Panc1 (cell line): ENCODE results near the gene MEI4. TPM values are rescaled to one million over a fixed set of nuclear protein-coding genes. Genes with fewer than 3 reads are reported as not detected.

Experiments
- ATAC-seq: fragments of 200-7000 bp; cut with Tn5 transposase; 2 replicates; pipeline ENCODE4 v1.9.1; 2020; ENCODE audit warnings: mild to moderate bottlenecking, moderate library complexity
- BruUV-seq: library from RNA; stranded (reverse); fragments of 400-500 nt; replicated peaks from 2 replicates; lab custom pipeline; 2021; lab: Mats Ljungman, UMichigan
- CTCF ChIA-PET: fragments of 300-600 bp; sonication (Branson Sonifier 250); formaldehyde crosslinking; loops from one replicate; lab custom pipeline; 2022; ENCODE audit warnings: antibody characterized with exemption; lab: Charles Lee
- POLR2A ChIA-PET: fragments of 300-600 bp; sonication (Branson Sonifier 250); formaldehyde crosslinking; loops from one replicate; lab custom pipeline; 2022; ENCODE audit warnings: antibody characterized with exemption; lab: Charles Lee
- DNase-seq: peaks from one replicate; pipeline ENCODE4 v3.0.0-alpha.2; 2010; ENCODE audit warnings: low read depth, low spot score
- H3K27ac ChIP-seq: 2 replicates; pipeline ENCODE4 v1.5.1; 2011; ENCODE audit warnings: mild to moderate bottlenecking, low read length, inconsistent platforms
- H3K27me3 ChIP-seq: fragments of 200-500 bp; sonication (Bioruptor generic); 2 replicates; pipeline ENCODE4 v1.6.0; 2014; ENCODE audit warnings: low read length, inconsistent platforms; ENCODE audit not compliant: control insufficient read depth, insufficient read depth
- H3K36me3 ChIP-seq: fragments of 200-500 bp; sonication (Bioruptor generic); 2 replicates; pipeline ENCODE4 v1.5.1; 2014; ENCODE audit warnings: inconsistent platforms, mild to moderate bottlenecking, low read length, moderate library complexity; ENCODE audit not compliant: control insufficient read depth, insufficient read depth
- H3K4me1 ChIP-seq: 2 replicates; pipeline ENCODE4 v1.5.1; 2011; ENCODE audit warnings: inconsistent platforms, mild to moderate bottlenecking, low read length, moderate library complexity; ENCODE audit not compliant: control insufficient read depth, insufficient read depth
- H3K4me3 ChIP-seq, 2 experiments: 2 replicates each; pipeline ENCODE4 v1.5.1; 2011 to 2012; ENCODE audit warnings: low read depth in 2 of 2, low read length in 2 of 2, mild to moderate bottlenecking in 2 of 2, inconsistent platforms in 1 of 2, moderate library complexity in 1 of 2
- H3K9me3 ChIP-seq: fragments of 200-500 bp; sonication (Bioruptor generic); 2 replicates; pipeline ENCODE4 v1.5.1; 2014; ENCODE audit warnings: low read depth, mild to moderate bottlenecking, inconsistent platforms, low read length, moderate library complexity; ENCODE audit not compliant: control insufficient read depth, insufficient read depth
- POLR2AphosphoS5 ChIP-seq: IDR thresholded peaks from 2 replicates; pipeline ENCODE4 v1.6.1; 2012; ENCODE audit warnings: mild to moderate bottlenecking, low read depth, low read length, moderate library complexity
- REST ChIP-seq, 2 experiments: IDR thresholded peaks; 2 replicates each; pipeline ENCODE4 v1.6.1; 2011 to 2012; ENCODE audit warnings: low read depth in 2 of 2, control low read depth in 1 of 2, low read length in 1 of 2, mild to moderate bottlenecking in 1 of 2, moderate library complexity in 1 of 2; ENCODE audit not compliant: insufficient read depth in 1 of 2
- in situ Hi-C: cut with HindIII; loops from 2 replicates; pipeline ENCODE4 v1.10.0; 2016; ENCODE audit warnings: low sequenced_read_pairs, low pct_unique_long_range_greater_than_20kb
- intact Hi-C: fragments of 100-400 bp; cut with micrococcal nuclease; formaldehyde crosslinking; loops from one replicate; pipeline ENCODE4 v1.10.0; 2022; ENCODE audit not compliant: unreplicated experiment
- total RNA-seq: library from RNA; stranded (reverse); gene quantifications from one replicate; pipeline ENCODE4 v1.2.1, GENCODE V29; 2021; ENCODE audit not compliant: unreplicated experiment
- TF ChIP-seq, protein P1 (sequence below): fragments of 450-650 bp; IDR thresholded peaks from 2 replicates; pipeline ENCODE4 v1.5.1; 2017; ENCODE audit warnings: mild to moderate bottlenecking

MEI4 gene
- total RNA-seq, 1 experiment from 2014 or later: 0.05 TPM

GRCh38 chr6:77962070-77962469 lies 309.2 kb downstream of the MEI4 start:
- ChIA-PET POLR2A (no interaction called here), CTCF (no interaction called here)
- no peaks in the 10 kb centered on the region for H3K36me3 ChIP-seq
- H3K4me1 ChIP-seq: no peaks in the 10 kb centered on the region
- intact Hi-C loops: no loop called here
- DNase-seq (no peak), ATAC-seq (no peak)
- no peaks in the 10 kb centered on the region for H3K27me3 ChIP-seq
- H3K27ac ChIP-seq: no peak overlapping the region
- H3K9me3 ChIP-seq: no peaks in the 10 kb centered on the region
- in situ Hi-C loops: no loop called here
- BruUV-seq: no TSS peak
- TF ChIP-seq REST (IDR thresholded peaks at IDR 0.05; ENCODE audit: insufficient read depth in 1 of 2, low read depth in 2 of 2, low read length in 1 of 2): no peak
- H3K4me3 ChIP-seq: no peak overlapping the region

DNA sequence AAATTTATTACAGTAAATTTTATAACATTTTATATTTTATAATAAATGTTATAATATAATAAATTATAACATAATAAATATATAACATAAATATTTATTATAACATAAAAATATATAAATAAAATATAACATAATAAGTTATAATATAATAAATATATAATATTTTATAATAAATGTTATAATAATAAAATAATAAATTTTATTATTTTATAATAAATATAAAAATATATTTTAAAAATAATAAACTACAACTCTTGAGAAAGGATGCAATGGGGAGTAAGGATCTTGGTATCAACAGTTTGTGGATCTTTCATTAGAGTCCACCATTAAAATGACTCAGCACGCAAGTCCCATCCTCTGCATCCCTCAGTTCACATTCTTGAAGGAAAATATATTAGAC lies 312.6 kb downstream of the MEI4 start:
- CTCF ChIA-PET: no interaction called here

More for the DNA sequence above, 312.6 kb downstream of the MEI4 start:
- Histone ChIP-seq H3K9me3 (no peaks in the 10 kb centered on the region; the same call in 1 of the 2 replicates), H3K4me1 (no peaks in the 10 kb centered on the region), H3K4me3 (no peak overlapping the region), H3K36me3 (no peaks in the 10 kb centered on the region), H3K27ac (no peak overlapping the region), H3K27me3 (no peaks in the 10 kb centered on the region)
- ATAC-seq: no peak
- in situ Hi-C loops: no loop called here
- TF ChIP-seq POLR2AphosphoS5 (no peak), REST (IDR thresholded peaks at IDR 0.05; ENCODE audit: insufficient read depth in 1 of 2, low read depth in 2 of 2, low read length in 1 of 2) (no peak)
- TF ChIP-seq, protein P1, sequence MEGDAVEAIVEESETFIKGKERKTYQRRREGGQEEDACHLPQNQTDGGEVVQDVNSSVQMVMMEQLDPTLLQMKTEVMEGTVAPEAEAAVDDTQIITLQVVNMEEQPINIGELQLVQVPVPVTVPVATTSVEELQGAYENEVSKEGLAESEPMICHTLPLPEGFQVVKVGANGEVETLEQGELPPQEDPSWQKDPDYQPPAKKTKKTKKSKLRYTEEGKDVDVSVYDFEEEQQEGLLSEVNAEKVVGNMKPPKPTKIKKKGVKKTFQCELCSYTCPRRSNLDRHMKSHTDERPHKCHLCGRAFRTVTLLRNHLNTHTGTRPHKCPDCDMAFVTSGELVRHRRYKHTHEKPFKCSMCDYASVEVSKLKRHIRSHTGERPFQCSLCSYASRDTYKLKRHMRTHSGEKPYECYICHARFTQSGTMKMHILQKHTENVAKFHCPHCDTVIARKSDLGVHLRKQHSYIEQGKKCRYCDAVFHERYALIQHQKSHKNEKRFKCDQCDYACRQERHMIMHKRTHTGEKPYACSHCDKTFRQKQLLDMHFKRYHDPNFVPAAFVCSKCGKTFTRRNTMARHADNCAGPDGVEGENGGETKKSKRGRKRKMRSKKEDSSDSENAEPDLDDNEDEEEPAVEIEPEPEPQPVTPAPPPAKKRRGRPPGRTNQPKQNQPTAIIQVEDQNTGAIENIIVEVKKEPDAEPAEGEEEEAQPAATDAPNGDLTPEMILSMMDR: no peak
- intact Hi-C loops: no loop called here
- no peak for DNase-seq
- BruUV-seq: no TSS peak
- POLR2A ChIA-PET: interaction anchor here (0.7 kb wide), 1 partner anchor 1983 kb away, joined by 3 read pairs; no protein-coding TSS in a partner anchor
